Measurements from ENCODE around the gene ABCC3. TPM values are rescaled to one million over a fixed set of nuclear protein-coding genes. Genes with fewer than 3 reads are reported as not detected.

The ABCC3 gene
- 10 to 100 TPM in 2 of 4 donors, 1 to 10 TPM in 1, under 1 TPM in 1; 0.63 to 12.2 (median 7.8) TPM for polyA plus RNA-seq (ENCODE audit: insufficient read length in 4 of 4)

GRCh38 chr17:50634224-50634914 lies at the start of gene ABCC3:
TSS of gene ABCC3 (plus strand) at chr17:50634881. CDS start at chr17:50634937, 56 bp downstream.
- DNase-seq (ENCODE audit: low read depth in 4 of 4, low spot score in 3 of 4) = no peak

GRCh38 chr17:50585346-50585745 lies 49.3 kb upstream of the ABCC3 start:
- DNase-seq (ENCODE audit: low read depth in 4 of 4, low spot score in 3 of 4) = no peak

GRCh38 chr17:50585891-50586290 lies 48.8 kb upstream of the ABCC3 start:
- DNase-seq (ENCODE audit: low read depth in 4 of 4, low spot score in 3 of 4) = no peak

GRCh38 chr17:50586421-50587247 lies 48.0 kb upstream of the ABCC3 start:
- DNase-seq (ENCODE audit: low read depth in 4 of 4, low spot score in 3 of 4) = no peak

GRCh38 chr17:50587571-50587970 lies 47.1 kb upstream of the ABCC3 start:
- DNase-seq (ENCODE audit: low read depth in 4 of 4, low spot score in 3 of 4) = no peak

GRCh38 chr17:50588391-50589049 lies 46.2 kb upstream of the ABCC3 start:
- no peak for DNase-seq (ENCODE audit: low read depth in 4 of 4, low spot score in 3 of 4)

- no peak for DNase-seq (ENCODE audit: low read depth in 4 of 4, low spot score in 3 of 4)
Observed at GRCh38 chr17:50589095-50589705, 45.5 kb upstream of the ABCC3 start.

- no peak for DNase-seq (ENCODE audit: low read depth in 4 of 4, low spot score in 3 of 4)
Observed at GRCh38 chr17:50590946-50591737, 43.5 kb upstream of the ABCC3 start.

GRCh38 chr17:50593321-50593720 lies 41.4 kb upstream of the ABCC3 start:
- peak in 2 of 4 donors; percentile 48 to 63 for DNase-seq (ENCODE audit: low read depth in 4 of 4, low spot score in 3 of 4)

GRCh38 chr17:50594128-50594823 lies 40.4 kb upstream of the ABCC3 start:
- DNase-seq (ENCODE audit: low read depth in 4 of 4, low spot score in 3 of 4) = no peak

GRCh38 chr17:50594892-50595291 lies 39.8 kb upstream of the ABCC3 start:
- no peak for DNase-seq (ENCODE audit: low read depth in 4 of 4, low spot score in 3 of 4)

- DNase-seq (ENCODE audit: low read depth in 4 of 4, low spot score in 3 of 4) = no peak
Observed at GRCh38 chr17:50596191-50597037, 38.3 kb upstream of the ABCC3 start.

GRCh38 chr17:50598487-50598886 lies 36.2 kb upstream of the ABCC3 start:
- DNase-seq (ENCODE audit: low read depth in 4 of 4, low spot score in 3 of 4) = no peak

GRCh38 chr17:50599606-50600005 lies 35.1 kb upstream of the ABCC3 start:
- DNase-seq (ENCODE audit: low read depth in 4 of 4, low spot score in 3 of 4) = no peak

GRCh38 chr17:50601823-50602375 lies 32.8 kb upstream of the ABCC3 start:
- DNase-seq (ENCODE audit: low read depth in 4 of 4, low spot score in 3 of 4) = no peak

- no peak for DNase-seq (ENCODE audit: low read depth in 4 of 4, low spot score in 3 of 4)
Observed at GRCh38 chr17:50602836-50603235, 31.8 kb upstream of the ABCC3 start.

GRCh38 chr17:50603340-50603739 lies 31.3 kb upstream of the ABCC3 start:
- DNase-seq (ENCODE audit: low read depth in 4 of 4, low spot score in 3 of 4) = no peak

- peak in 3 of 4 donors; percentile 69 to 72 (median 71) for DNase-seq (ENCODE audit: low read depth in 4 of 4, low spot score in 3 of 4)
Observed at GRCh38 chr17:50604513-50604912, 30.2 kb upstream of the ABCC3 start.
